ENCODE results near the gene CCR4.
"Not testable (repeated sequence)": the region's sequence is repeated elsewhere in the genome, so short reads cannot be mapped to it uniquely, and the experiment has no call there.

CCR4 gene

DNA sequence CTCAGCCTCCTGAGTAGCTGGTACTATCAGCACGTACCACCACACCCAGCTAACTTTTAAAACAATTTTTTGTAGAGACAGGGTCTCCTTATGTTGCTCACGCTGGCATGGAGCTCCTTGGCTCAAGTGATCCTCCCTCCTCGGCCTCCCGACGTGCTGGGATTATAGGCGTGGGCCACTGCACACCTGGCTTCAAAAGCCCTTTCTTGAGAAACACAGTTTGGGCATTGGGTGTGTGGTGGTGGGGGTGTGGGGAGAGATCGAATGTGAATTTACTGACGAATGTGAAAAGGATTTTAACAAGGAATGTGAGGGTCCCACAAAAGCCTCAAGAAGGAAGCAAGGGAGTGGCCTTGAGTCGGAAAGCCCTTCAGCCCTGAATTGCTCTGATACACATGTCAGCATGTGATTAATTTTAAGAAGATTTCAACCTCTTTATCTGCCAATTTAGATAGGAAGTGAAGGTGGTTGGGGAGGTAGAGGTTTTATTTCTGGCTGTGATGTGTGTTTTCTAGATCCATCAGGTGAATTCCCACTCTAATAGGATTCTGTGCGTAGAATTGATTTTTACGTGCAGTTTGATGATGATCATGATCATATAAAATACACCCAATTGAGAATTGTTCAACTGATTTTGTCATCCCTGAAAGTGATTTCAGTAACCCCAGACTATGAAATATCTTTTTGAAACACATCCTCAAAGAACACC, 1.1 kb downstream of the CCR4 start:
- DNase-seq (ENCODE audit: low read depth), result no peak

DNA sequence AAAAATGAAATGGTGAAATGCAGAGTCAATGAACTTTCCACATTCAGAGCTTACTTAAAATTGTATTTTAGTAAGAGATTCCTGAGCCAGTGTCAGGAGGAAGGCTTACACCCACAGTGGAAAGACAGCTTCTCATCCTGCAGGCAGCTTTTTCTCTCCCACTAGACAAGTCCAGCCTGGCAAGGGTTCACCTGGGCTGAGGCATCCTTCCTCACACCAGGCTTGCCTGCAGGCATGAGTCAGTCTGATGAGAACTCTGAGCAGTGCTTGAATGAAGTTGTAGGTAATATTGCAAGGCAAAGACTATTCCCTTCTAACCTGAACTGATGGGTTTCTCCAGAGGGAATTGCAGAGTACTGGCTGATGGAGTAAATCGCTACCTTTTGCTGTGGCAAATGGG, 3.1 kb downstream of the CCR4 start:
- no peak for DNase-seq (ENCODE audit: low read depth)

DNA sequence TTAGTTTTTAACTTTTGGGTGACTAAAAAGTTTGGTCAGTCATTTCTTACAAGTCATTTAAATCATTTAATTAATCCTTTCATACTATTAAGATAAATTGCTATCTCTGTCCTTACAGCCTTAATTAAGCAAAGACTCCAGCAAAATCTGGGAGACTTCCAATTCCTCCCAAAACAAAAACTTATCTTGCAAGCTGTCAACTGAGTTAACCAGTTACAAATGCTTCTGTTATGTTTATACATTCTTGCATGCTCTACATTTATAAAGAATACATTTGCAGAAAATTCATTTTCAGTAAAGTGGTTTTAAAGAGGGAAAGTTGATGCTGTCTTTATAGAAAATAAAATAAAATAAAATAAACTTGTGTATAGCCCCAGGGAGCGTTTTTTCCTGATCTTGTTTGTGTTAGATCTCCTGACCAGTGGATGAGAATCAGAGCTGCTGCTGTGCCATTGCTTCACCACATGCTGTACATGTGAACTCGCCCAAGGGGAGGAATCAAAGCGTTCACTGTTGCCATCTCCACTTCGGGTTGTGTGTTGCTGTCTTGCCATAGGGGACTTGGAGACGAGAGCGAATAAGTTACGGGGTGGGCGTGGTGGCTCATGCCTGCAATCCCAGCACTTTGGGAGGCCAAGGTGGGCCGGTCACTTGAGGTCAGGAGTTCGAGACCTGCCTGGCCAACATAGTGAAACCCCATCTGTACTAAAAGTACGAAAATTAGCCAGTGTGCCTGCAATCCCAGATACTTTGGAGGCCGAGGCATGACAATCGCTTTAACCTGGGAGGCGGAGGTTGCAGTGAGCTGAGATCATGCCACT, 5.5 kb downstream of the CCR4 start:
- peak; percentile 12 for DNase-seq (ENCODE audit: low read depth)

DNA sequence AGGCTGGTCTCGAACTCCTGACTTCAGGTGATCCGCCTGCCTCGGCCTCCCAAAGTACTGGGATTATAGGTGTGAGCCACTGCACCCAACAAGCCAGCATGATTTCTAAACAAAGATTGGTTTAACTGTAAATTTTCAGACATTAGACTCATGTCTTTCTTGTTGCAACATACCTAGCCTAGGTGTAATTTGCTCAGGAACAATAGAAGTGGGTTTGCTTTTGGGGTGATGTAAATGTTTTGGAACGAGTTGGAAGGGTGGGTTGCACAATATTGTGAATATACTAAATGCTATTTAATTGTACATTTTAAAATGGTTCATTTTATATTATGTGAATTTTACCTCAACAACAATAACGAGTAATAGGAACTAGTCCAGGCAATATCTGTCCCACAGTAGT, 7.1 kb downstream of the CCR4 start:
- DNase-seq (ENCODE audit: low read depth), result no peak

DNA sequence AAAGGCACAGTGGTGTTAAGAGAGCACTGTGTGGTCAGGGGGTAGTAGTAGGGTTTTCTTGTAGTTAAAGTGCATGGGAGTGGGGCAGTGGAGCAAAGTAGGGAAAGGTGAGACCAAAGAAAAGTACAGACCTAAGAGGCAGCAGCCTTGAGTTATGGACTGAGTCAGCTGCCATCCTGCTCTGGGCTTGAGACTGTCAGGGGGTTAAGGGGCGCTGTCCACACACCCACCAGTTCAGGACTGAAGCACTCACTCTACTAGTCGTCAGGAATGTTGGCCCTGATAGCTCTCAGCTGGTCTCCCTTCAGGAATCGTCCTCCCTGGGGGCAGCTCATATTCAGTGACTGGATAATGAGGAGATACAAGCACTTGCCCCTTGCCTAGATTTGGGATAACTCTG, 7.9 kb downstream of the CCR4 start:
- no peak for DNase-seq (ENCODE audit: low read depth)

DNA sequence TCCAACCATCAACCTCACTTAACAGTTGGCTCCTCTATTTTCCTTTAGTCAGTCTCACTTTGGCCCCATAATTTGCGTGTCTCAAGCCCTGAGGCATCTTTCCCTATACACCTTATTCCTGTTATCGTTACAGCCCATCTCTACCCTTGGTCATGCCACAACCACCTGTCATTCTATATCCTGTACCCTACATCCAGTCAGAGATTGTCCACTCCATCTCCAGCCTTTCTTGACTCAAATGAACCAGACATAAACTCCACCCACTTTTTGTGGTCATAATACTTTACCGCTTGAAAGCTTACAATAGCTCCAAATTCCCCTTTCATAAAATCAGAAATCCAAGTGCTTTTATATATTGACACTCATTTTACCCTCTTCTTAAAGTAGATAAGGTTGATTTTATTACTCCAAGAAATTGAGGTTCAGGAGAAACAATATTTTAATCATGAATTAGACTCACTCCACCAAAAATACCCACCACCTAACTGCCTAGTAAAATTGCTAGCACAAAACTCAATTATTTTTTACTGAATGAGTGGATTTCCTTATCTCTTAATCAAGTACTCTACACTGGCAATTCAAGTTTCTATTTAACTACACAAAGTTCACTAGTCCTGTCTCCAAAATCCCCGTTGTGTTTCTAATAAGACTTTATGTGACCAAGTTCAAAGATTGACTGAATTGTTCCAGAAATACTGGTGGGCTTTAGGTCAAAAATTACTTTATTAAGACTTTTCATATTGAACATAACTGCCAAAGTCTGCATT, 9.1 kb downstream of the CCR4 start:
- no peak for DNase-seq (ENCODE audit: low read depth)

DNA sequence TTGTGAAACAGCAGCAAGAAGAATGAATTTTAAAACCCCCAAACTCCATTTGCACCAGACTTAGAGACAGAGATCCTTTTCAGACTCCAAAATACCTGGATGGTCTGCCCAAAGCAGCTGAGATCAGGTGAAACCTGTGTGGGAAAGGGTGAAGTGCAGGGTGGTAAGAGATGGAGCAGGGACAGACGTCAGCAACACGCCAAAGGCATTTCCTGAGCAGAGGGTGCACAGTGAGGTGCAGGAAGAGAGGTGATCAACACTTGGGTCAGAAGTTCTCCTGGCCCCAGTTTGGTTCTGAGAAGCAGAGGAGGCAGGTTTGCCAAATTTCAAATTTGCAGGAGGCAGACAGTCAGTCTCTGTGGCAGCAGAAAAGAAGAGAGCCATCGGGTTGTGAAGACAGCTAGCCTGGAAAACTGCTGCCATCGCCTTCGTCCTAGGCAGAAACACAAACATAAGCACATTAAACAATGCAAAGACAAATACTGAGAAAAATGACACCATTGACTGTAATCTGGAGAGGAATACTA, 9.8 kb downstream of the CCR4 start:
- DNase-seq (ENCODE audit: low read depth), result no peak

DNA sequence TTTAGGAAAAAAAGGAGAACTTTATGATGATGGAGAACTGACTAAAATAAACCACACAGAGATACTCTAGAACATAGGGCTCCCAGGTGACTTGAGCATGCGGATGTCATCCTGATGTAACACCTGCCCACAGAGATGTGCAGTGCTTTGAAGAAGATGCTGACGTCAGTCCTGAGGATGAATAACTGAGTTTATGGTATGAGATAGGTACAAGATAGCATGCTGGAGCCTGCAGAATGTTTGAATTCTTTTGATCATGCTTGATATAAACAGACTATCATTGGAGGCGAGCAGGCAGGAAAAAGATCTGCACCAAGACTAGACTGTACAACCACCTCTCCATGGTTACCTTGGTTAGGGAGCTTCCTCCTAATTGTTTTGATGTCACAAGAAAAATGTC, 12.4 kb downstream of the CCR4 start:
- DNase-seq (ENCODE audit: low read depth), result no peak

DNA sequence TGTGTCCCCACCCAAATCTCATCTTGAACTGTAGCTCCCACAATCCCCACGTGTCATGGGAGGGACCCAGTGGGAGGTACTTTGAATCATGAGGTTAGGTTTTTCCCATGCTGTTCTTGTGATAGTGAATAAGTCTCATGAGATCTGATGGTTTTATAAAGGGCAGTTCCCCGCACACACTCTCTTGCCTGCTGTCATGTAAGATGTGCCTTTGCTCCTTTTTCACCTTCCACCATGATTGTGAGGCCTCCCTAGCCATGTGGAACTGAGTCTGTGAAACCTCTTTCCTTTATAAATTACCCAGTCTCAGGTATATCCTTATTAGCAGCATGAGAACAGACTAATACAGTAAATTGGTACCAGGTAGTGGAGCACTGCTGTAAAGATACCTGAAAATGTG, 13.3 kb downstream of the CCR4 start:
- not testable (repeated sequence) for DNase-seq (ENCODE audit: low read depth)

DNA sequence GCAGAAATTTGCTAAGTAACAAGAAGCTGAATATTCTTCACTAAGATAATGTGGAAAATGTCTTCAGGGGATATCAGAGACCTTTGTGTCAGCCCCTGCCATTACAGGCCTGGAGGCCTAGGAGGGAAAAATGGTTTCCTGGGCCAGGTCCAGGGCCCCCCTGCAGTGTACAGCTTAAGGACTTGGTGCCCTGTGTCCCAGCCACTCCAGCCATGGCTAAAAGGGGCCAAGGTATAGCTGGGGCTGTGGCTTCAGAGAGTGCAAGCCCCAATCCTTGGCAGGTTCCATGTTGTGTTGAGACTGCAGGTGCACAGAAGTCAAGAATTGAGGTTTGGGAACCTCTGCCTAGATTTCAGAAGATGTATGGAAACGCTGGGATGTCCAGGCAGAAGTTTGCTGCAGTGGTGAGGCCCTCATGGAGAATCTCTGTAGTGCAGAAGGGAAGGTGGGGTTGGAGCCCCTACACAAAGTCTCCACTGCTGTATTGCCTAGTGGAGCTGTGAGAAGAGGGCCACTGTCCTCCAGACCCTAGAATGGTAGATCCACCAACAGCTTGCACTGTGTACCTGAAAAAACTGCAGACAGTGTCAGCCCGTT, 14.3 kb downstream of the CCR4 start:
- not testable (repeated sequence) for DNase-seq (ENCODE audit: low read depth)

DNA sequence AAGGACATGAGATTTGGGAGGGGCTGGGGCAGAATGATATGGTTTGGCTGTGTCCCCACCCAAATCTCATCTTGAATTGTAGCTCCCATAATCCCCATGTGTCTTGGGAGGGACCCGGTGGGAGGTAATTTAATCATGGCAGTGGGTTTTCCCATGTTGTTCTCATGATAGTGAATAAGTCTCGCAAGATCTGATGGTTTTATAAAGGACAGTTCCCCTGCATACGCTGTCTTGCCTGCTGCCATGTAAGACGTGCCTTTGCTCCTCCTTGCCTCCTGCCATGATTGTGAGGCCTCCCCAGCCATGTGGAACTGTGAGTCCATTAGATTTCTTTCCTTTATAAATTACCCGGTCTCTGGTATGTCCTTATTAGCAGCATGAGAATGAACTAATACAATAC, 15.2 kb downstream of the CCR4 start:
- not testable (repeated sequence) for DNase-seq (ENCODE audit: low read depth)

DNA sequence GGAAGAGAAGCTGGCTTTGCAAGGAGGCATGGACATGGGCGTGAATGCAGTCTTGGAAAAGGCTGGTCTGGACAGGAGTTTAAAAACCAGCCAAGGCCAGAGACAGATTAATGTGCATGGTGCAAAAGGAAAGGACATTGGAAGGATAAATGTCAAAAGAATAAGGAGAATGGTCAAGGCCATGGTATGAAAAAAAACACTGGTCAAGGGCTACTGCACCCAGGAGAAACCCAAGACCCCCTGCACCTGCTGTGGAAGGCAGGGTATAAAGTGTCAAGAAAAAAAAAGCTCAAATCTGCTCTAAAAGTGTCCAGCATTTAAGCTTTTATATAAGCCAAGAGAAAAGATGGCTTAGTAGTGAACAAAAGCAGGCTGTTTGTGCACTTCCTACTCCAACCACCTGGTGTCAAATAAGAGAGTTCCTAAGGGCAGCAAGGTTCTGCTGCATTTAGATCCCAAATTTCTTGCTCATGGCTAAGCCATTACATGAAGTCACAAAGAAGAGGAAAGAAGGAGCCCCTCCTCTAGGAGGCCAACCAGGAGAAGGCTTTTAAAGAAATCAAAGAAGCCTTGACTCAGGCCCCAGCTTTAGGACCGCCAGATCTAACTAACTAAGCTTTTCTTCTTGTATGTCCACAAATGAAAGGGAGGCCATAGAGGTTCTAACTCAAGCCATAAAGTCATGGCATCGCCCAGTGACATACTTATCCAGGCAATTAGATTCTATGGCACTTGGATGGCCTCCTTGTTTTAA, 16.9 kb downstream of the CCR4 start:
- DNase-seq (ENCODE audit: low read depth), result no peak

DNA sequence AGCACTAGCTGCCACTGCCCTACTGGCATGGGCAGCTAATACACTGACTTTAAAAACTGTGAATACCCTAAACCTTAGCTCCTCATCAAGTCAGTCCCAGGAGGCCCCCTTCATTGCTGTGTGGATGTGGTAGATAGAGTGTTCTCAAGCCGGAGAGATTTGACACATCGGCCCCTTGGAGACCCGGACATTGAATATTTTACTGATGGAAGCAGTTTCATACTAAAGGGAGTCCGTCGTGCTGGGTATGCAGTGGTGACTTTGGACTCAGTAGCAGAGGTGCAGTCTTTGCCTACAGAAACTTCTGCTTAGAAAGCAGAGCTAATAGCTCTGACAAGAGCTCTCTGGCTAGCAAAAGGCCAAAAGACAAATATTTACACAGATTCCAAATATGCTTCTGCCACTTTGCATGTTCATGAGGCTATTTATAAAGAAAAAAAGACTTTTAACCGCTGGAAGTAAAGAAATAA, 17.5 kb downstream of the CCR4 start:
- no peak for DNase-seq (ENCODE audit: low read depth)

DNA sequence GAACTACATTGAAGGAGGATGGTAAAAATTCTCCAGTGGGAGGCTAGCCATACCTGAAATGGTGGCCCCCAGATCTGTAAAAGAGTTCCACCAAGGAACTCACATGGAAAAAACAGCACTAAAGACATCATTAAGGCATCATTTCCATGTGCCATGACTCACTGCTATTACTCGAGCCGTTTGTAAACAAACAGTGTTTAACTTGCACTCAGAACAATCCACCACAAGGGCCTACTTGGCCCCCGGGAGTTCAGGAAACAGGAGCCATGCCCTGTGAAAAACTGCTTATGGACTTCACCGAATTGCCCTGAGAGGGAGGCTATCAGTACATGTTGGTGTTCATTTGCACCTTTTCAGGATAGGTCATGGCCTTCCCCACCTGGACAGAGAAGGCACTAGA, 18.2 kb downstream of the CCR4 start:
- no peak for DNase-seq (ENCODE audit: low read depth)

DNA sequence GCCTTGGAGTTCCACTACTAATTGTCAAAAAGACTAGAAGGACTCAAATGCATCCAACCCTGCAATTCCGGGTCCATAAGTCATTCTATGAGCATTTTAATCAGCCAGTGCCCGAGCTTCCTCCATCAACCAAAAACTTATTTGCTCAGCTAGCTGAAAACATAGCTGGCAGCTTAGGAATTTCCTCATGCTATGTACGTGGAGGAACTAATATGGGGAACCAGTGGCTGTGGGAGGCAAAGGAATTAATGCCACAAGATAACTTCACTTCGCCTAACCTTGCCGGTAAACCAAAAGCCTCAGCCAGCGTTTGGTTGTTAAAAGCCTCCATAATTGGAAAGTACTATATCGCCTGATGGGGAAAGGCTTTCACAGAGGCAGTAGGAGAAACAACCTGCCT, 19.8 kb downstream of the CCR4 start:
- not testable (repeated sequence) for DNase-seq (ENCODE audit: low read depth)

DNA sequence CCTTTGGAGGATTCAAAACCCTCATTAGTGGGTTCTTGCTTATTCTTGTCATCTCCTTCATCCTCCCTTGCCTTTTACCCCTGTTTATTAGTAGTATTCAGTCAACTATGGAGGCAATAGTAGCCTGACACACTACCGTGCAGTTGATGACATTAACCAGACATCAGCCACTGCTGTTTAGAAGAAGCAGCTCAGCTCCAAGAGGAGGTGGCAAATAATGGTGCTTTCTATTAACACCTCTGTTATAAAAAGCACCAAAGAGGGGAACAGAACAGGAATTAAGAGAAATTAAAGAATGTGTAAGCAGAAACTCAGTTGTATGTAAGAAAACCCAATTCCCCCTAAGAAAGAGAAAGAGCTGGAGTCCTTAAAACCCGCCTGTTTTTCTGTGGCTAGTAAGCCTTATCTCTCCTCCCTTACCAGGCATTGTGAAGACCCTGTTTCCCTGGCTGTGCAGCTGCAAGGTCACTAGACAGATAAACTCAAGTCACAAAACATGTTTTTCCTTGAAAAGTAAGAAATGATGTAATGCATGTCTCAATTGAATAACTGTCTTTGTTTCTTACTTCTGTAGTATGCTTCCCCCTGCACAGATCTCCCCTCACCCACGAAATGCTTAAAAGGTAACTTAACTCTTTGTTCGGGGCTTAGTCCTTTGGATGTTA, 21.2 kb downstream of the CCR4 start:
- no peak for DNase-seq (ENCODE audit: low read depth)

DNA sequence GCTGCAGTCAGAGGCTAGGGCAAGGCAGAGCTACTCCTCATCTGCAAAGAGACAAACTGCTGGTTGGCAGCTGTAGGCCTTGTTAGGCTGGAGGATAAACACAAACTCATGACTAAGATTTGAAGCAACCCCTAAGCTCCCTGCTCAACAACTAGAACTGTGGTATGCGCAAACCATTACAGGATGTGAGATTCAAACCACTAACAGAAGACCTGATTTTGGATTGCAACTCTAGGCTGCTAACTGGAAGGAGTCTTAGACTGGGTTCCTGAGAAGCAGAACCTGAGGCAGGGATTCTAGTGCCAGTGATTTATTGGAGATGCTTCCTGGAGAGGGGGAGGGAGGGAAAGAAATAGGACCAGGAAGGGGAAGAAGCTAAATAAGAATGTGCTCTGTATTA, 22.5 kb downstream of the CCR4 start:
- DNase-seq (ENCODE audit: low read depth), result no peak

DNA sequence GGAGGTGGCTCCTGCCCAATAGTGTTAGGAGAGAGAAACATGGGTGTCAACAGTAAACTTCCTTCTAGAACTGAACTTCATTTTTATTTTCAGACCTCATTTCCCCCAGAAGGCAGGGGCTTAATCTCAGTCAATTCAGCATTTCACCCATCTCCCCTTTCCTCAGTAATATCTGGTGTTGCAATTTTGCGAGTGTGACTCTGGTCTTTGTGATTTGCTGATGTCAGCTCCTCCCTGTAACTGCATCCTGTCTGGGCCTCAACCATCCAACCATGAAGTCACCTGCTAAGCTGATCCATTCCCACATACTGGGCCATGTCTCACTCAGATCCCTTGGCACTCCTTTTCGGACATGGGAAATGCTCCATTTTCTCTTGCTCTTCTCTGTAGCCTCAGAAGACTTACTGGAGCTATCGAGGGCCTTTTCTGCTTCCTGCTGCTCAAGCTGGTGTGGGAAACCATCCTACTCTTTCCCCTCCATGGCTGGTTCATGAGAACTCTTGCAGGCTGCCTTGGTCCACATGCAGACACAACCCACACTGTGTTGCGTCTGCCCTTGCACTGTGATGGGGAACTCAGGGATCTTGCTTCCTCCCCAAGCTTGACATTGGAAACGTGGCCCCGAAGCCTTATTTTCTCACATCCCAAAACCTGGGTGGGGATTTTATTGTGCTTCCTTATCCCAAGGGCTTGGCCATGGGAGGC, 24.6 kb downstream of the CCR4 start:
- DNase-seq (ENCODE audit: low read depth), result no peak

DNA sequence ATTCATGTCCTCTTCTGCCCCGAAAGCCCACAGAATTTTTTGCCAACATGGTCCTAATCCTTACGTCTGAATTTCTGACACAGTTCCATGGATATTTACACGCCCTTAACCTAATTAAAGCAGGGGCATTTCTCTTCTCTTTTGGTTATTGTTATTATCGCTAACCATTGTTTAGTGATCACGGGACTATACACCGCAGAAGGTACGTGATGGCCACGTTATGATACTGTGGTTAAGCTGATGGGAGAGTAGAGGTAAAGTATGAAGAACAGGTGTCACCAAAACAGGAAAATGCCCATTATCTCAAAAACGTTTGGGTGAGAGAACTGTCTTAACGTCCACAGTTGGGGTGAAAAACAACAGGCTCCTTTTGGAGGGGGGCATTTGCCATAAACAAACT, 26.4 kb downstream of the CCR4 start:
- no peak for DNase-seq (ENCODE audit: low read depth)

DNA sequence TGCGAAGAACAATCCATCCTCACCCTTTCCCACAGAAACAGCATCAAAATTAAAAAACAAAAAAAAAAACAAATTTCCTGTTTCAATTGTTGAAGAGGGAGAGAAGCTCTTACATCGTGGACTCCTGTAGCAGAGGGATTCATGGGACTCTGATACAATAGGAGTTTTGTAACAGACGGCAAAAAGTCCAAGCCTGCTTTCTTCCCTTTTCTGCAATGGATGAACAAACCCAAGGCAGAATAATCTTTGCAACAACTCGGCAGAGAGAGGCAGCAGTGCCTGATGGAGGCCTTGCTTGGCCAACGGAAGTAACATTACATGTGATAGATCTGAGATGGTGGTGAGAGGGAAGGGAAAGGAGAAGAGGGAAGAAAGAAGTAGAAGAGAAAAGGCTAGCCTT, 26.9 kb downstream of the CCR4 start:
- DNase-seq (ENCODE audit: low read depth), result no peak
